Astrocyte of the spinal cord (primary cell): ENCODE data around the gene ABI2.
A peak's percentile ranks its signal among the peaks of the same experiment; 100 is the strongest.

Experiments
- DNase-seq: peaks from one replicate; pipeline ENCODE4 v3.0.0; 2011; ENCODE audit warnings: low read depth, low spot score
- H3K4me3 ChIP-seq: 2 replicates; pipeline ENCODE4 v1.5.1; 2011; ENCODE audit warnings: low read depth, mild to moderate bottlenecking, low read length, moderate library complexity
- in situ Hi-C: cut with HindIII; loops from 2 replicates; pipeline ENCODE4 v1.10.0; 2017; ENCODE audit warnings: low sequenced_read_pairs
- TF ChIP-seq, protein P1 (sequence below): IDR thresholded peaks from 2 replicates; pipeline ENCODE4 v1.5.1; 2012; ENCODE audit warnings: low read depth, mild to moderate bottlenecking, low read length, inconsistent platforms

The ABI2 gene

DNA sequence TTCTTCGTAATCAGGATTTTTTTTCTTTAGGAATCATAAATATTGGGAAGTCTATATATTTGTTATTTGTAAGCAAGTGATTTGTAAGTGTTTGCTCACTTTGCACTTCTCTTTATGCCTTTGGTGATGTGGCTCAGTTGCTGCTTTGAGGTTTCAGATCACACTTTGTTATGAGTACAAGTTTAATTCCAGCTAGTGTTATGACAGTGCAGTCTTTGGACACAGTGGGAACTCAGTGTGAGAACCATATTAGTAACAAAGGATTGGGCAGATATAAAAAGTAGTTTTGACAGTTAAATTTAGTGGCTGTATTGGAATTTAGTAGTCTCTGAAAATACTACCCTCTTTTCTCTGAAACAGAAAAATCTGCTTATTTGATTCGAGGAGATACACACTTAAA lies 67.7 kb downstream of the ABI2 start:
- no peak overlapping the region for H3K4me3 ChIP-seq
- DNase-seq = no peak
- in situ Hi-C loops = no loop called here
- TF ChIP-seq, protein P1, sequence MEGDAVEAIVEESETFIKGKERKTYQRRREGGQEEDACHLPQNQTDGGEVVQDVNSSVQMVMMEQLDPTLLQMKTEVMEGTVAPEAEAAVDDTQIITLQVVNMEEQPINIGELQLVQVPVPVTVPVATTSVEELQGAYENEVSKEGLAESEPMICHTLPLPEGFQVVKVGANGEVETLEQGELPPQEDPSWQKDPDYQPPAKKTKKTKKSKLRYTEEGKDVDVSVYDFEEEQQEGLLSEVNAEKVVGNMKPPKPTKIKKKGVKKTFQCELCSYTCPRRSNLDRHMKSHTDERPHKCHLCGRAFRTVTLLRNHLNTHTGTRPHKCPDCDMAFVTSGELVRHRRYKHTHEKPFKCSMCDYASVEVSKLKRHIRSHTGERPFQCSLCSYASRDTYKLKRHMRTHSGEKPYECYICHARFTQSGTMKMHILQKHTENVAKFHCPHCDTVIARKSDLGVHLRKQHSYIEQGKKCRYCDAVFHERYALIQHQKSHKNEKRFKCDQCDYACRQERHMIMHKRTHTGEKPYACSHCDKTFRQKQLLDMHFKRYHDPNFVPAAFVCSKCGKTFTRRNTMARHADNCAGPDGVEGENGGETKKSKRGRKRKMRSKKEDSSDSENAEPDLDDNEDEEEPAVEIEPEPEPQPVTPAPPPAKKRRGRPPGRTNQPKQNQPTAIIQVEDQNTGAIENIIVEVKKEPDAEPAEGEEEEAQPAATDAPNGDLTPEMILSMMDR = no peak

DNA sequence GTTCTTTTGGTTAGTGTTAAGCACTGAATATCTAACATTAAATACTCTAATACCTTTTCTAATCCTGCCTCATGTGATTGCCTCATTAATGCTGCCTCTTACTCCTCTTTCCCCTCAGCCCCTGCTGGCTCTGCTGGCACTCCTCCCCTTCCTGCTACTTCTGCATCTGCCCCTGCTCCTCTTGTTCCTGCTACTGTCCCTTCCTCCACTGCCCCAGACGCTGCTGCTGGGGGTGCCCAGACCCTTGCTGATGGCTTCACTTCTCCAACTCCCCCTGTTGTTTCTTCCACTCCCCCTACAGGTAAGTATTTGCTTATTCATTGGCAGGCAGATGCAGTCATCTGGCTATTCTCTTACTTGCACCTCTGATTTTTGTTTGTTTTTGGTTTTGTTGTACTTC lies 68.5 kb downstream of the ABI2 start:
- H3K4me3 ChIP-seq = no peak overlapping the region
- TF ChIP-seq, protein P1 = peak; percentile 41
- DNase-seq = no peak
- in situ Hi-C loops = no loop called here

DNA sequence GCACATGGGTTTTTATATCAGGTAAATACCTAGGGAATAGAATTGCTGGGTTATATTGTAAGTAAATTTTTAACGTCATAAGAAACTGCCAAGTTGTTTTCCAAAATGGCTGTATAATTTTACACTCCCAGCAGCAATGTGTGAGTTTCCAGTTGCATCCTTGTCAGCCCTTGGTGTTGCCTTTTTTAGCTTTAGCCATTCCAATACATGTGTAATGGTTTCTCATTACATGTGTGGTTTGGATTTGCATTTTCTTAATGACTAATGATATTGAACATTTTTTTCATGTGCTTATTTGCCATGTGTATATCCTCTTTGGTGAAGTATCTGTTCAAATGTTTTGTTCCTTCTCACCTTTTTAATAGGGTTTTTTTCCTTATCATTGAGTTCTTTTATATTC lies 70.8 kb downstream of the ABI2 start:
- H3K4me3 ChIP-seq = no peak overlapping the region
- TF ChIP-seq, protein P1 = no peak
- in situ Hi-C loops = no loop called here
- DNase-seq = no peak

DNA sequence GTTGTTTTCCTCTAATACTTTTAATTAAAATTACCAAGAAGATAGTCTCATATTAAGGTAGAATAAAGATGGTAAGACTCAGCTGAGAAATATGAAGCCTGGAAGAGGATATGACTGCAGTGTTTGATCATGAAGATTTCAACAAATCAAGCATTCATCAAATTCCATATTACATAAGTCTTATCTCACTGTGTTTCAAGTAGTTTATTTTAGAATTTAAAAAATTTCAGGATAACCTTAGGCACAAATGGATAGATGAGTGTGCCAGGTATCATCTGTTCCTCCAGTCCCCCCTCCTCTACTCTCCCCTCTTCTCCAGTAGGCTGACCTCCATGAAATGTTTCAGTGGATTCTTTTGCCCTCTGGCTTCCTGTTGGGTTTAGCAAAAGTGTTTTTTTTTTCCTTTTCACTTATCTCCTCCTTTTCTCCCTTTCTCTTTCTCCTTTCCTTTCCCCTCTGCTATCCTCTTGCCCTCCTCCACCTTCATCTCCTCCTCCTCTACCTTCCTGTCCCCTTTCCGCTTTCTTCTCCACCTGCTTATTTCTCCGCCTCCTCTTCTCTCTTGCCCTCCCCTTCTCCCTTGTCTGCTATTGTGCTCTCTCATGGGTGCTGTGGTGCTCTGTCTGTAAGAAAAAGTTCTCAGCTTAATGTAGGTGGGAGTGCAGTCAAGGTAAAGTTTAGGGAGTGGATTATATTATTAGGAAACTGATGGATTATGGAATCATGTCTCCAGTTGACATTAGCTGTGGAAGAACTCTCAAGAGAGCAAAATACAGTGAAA lies 72.8 kb downstream of the ABI2 start:
- TF ChIP-seq, protein P1 = no peak
- in situ Hi-C loops = no loop called here
- no peak overlapping the region for H3K4me3 ChIP-seq
- peak; percentile 16 for DNase-seq

DNA sequence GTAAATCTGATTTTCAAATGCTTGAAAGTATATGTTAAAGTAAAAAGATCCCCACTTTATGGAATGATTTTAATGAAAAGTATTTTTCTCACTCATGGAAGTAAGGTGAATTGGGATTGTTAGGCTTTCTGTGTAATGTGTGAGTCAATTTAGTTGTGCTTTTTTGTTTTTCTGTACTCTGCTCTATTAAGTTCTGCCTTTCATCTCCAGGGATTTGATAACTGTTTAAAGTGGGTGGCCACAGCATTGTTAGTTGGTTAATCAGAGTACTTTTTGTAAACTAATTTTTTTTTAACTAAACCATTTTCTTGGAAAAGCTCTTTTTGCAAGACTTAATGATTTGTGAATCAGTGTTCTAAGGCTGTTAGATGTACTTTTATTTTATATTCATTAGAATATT lies 76.8 kb downstream of the ABI2 start:
- TF ChIP-seq, protein P1 = no peak
- DNase-seq = peak; percentile 60
- H3K4me3 ChIP-seq = no peak overlapping the region
- in situ Hi-C loops = no loop called here

DNA sequence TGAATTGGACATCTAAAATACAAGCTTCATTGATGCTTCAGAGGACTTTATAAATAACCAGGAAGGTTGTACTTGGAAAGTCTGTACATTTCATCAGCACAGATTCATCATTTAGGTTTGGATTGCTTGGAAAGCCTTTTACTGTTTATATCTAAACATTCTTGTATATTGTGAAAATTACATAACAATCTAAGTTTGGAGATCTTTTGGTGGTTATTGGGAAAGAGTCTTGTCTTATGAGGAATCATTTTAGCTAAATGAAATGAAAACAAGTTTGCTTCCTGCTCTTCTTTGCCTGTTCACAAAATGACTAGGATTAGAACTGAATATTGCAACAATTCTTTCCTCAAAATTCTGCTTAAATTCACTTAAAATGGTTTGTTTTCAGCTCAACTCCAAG lies 79.3 kb downstream of the ABI2 start:
- DNase-seq = no peak
- in situ Hi-C loops = no loop called here
- TF ChIP-seq, protein P1 = no peak
- H3K4me3 ChIP-seq = no peak overlapping the region
